ENCODE results near the gene GPA33.

Gene GPA33

DNA sequence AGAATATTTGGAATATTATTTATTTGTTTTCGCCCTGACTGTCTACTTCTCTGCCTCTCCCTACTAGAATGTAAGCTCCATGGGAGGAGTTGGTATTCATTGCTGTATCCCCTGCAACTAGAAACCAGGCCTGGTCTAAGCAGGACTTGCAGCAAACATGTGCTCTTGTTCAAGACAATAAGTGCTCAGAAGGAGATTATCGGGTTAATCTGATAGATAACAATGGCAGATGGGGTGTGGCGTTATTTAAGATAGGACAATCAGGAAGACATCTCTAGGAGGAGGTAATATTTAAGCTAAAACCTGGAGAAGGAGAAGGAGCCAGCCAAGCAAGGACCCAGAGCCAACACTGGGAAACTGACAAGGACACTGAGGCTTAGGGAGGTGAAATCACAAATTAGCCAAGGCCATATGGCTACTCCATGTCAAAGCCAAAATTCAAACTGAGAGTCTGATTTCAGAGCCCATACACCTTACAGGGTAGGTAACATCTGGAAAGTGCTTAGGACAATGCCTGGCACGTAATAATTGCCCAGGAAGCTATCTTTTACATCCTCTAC lies 45.2 kb upstream of the GPA33 start:
- TF ChIP-seq CTCF (IDR thresholded peaks at IDR 0.05; ENCODE audit: low read depth, low read length, missing control alignments), result no peak
- in situ Hi-C loops (cut with HindIII; ENCODE audit: low sequenced_read_pairs), result no loop called here
- no peak for DNase-seq (ENCODE audit: low read depth)
- no peak overlapping the region for H3K4me3 ChIP-seq (ENCODE audit: low read depth, low read length)

- no peak overlapping the region for H3K4me3 ChIP-seq (ENCODE audit: low read depth, low read length)
- no peak for TF ChIP-seq CTCF (IDR thresholded peaks at IDR 0.05; ENCODE audit: low read depth, low read length, missing control alignments)
- in situ Hi-C loops (cut with HindIII; ENCODE audit: low sequenced_read_pairs), result no loop called here
- DNase-seq (ENCODE audit: low read depth), result no peak
Measured at GRCh38 chr1:167132301-167133010, 42.3 kb upstream of the GPA33 start.

GRCh38 chr1:167130829-167131510 lies 40.8 kb upstream of the GPA33 start:
- H3K4me3 ChIP-seq (ENCODE audit: low read depth, low read length), result no peak overlapping the region
- DNase-seq (ENCODE audit: low read depth), result no peak
- in situ Hi-C loops (cut with HindIII; ENCODE audit: low sequenced_read_pairs), result no loop called here
- TF ChIP-seq CTCF (IDR thresholded peaks at IDR 0.05; ENCODE audit: low read depth, low read length, missing control alignments), result no peak

- no peak for DNase-seq (ENCODE audit: low read depth)
- in situ Hi-C loops (cut with HindIII; ENCODE audit: low sequenced_read_pairs), result no loop called here
- H3K4me3 ChIP-seq (ENCODE audit: low read depth, low read length), result no peak overlapping the region
- TF ChIP-seq CTCF (IDR thresholded peaks at IDR 0.05; ENCODE audit: low read depth, low read length, missing control alignments), result peak; percentile 11
Measured at GRCh38 chr1:167128261-167129227, 38.4 kb upstream of the GPA33 start.

- DNase-seq (ENCODE audit: low read depth), result no peak
- no peak overlapping the region for H3K4me3 ChIP-seq (ENCODE audit: low read depth, low read length)
- TF ChIP-seq CTCF (IDR thresholded peaks at IDR 0.05; ENCODE audit: low read depth, low read length, missing control alignments), result no peak
- in situ Hi-C loops (cut with HindIII; ENCODE audit: low sequenced_read_pairs), result no loop called here
Measured at GRCh38 chr1:167127661-167128060, 37.5 kb upstream of the GPA33 start.

- DNase-seq (ENCODE audit: low read depth), result no peak
- no peak for TF ChIP-seq CTCF (IDR thresholded peaks at IDR 0.05; ENCODE audit: low read depth, low read length, missing control alignments)
- in situ Hi-C loops (cut with HindIII; ENCODE audit: low sequenced_read_pairs), result no loop called here
Measured at GRCh38 chr1:167127236-167127635, 37.1 kb upstream of the GPA33 start.

More at GRCh38 chr1:167127236-167127635, 37.1 kb upstream of the GPA33 start:
- no peak overlapping the region for H3K4me3 ChIP-seq (ENCODE audit: low read depth, low read length)
